Stimulated activated CD8-positive, alpha-beta memory T cell treated with anti-CD3 and anti-CD28 coated beads, Interleukin-4, amount 100 ng/mL, for 1 hour (primary cell): ENCODE results near the gene CCL24.
"Not testable (repeated sequence)": the region's sequence is repeated elsewhere in the genome, so short reads cannot be mapped to it uniquely, and the experiment has no call there.

ENCODE experiments used
- DNase-seq, 2 donors: peaks; one replicate each; pipeline ENCODE4 v3.0.0-alpha.2; 2020; ENCODE audit warnings: low read depth in 2 of 2, low spot score in 1 of 2

The CCL24 gene

DNA sequence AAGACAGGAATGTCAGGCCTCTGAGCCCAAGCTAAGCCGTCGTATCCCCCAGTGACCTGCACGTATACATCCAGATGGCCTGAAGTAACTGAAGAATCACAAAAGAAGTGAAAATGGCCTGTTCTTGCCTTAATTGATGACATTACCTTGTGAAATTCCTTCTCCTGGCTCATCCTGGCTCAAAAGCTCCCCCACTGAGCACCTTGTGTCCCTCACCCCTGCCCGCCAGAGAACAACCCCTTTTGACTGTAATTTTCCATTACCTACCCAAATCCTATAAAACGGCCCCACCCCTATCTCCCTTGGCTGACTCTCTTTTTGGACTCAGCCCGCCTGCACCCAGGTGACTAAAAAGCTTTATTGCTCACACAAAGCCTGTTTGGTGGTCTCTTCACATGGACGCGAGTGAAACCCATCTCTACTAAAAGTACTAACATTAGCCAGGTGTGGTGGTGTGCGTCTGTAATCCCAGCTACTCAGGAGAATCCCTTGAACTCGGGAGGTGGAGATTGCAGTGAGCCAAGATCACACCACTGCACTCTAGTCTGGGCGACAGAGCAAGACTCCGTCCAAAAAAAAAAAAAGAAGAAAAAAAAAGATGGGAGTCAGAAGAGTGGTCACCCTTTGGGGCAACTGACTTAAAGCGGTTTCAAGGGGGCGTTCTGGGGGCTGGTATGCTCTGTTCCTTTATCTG lies 25.3 kb downstream of the CCL24 start:
- DNase-seq = not testable (repeated sequence)

GRCh38 chr7:75783058-75783457 lies 30.5 kb downstream of the CCL24 start:
- DNase-seq = not testable (repeated sequence)

DNA sequence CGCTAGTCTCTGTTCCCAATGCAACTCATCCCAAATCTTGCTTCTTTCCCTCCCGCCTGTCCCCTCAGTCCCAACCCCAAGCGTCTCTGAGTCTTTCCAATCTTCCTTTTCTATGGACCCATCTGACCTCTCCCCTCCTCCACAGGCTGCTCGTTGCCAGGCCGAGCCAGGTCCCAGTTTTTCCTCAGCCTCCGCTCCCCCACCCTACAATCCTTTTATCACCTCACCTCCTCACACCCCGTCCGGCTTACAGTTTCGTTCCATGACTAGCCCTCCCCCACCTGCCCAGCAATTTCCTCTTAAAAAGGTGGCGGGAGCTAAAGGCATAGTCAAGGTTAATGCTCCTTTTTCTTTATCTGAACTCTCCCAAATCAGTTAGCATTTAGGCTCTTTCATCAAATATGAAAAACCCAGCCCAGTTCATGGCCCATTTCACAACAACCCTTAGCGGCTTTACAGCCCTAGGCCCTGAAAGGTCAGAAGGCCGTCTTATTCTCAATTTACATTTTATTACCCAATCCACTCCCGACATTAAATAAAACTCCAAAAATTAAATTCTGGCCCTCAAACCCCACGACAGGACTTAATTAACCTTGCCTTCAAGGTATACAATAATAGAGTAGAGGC lies 32.8 kb downstream of the CCL24 start:
- DNase-seq = not testable (repeated sequence)

GRCh38 chr7:75779516-75779915 lies 34.1 kb downstream of the CCL24 start:
- DNase-seq = not testable (repeated sequence)

GRCh38 chr7:75779035-75779434 lies 34.6 kb downstream of the CCL24 start:
- DNase-seq = not testable (repeated sequence)

DNA sequence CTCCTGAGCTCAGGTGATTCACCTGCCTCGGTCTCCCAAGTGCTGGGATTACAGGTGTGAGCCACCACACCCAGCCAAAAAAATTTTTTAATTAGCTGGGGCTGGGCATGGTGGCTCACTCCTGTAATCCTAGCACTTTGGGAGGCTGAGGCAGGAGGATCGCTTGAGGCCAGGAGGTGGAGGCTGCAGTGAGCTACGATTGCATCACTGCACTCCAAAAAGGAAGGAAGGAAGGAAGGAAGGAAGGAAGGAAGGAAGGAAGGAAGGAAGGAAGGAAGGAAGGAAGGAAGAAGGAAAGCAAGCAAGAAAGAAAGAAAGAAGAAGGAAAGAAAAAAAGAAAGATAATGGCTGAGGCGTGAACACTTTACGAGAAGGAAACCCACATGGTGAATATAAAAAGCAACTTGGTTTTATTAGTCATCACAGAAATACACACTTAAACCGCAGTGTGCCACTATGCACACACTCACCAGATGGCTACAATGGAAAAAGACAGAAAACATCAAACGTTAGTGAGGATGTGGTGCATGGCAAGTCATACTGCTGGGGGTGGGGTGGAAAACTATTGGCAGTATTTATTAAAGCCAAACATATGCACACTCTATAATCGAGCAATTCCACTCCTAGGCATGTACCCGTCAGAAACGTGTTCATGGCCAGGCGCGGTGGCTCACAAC lies 37.2 kb downstream of the CCL24 start:
- peak in 1 of 2 donors; percentile 4 for DNase-seq

DNA sequence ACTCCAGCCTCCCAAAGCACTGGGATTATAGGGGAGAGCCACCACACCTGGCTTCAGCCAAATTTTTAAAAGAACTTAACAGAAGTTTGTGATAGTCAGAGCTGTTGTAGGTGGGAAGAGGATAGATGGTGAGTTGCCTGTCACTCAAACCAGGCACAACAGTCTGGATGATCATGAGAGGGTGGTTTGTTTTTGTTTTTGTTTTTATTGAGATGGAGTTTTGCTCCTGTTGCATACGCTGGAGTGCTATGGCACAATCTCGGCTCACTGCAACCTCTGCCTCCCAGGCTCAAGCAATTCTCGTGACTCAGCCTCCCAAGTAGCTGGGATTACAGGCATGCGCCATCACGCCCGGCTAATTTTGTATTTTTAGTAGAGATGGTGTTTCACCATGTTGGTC lies 39.6 kb downstream of the CCL24 start:
- DNase-seq = not testable (repeated sequence)

DNA sequence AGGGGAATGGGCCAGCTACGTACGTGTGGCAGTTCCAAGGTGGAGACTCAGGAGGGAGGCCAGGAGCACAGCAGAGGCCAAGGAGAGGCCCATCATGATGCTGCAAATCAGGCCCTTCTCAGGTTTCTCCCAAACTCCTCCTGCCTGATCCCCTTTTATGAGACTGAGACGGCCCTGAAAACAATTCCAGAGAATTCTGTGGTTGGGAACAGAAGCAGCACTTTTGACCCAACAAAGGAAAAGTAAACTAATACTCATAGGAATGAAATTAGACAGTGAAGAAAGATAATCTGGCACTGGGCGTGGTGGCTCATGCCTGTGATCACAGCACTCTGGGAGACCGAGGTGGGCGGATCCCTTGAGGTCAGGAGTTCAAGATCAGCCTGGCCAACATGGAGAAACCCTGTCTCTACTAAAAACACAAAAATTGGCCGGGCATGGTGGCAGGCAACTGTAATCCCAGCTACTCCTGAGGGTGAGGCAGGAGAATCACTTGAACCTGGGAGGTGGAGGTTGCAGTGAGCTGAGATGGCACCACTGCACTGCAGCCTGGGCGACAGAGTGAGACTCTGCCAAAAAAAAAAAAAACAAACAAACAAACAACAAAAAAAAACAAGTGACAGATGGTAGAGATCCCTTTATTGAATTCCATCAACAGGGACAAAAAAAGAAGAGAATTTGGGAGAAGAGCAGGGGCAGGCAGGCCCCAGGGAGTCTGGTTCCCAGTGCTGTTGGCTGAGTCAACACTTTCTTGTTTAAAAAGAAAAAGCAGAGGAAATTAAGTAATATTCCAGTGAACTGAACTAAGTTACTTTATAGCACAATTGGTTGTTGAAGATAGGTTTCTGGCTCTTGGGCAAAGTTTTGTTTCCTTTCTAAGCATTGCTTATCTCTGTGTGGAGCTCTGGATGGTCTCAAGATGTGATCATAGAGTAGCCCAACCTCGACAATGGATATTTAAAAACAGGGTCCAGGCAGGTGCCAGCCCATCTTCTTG lies 41.2 kb downstream of the CCL24 start, which contains the start of gene CCL26:
CCL26 (minus strand) TSS at position 131 of the 997 bp plus-strand sequence; CDS start at position 96, 35 bp downstream.
- no peak for DNase-seq

- no peak for DNase-seq
Observed at GRCh38 chr7:75771224-75771623, 42.4 kb downstream of the CCL24 start.

- no peak for DNase-seq
Observed at GRCh38 chr7:75762350-75762917, 51.2 kb downstream of the CCL24 start.

GRCh38 chr7:75761801-75762200 lies 51.8 kb downstream of the CCL24 start:
- DNase-seq = not testable (repeated sequence)
